Mucosa of stomach (tissue), 1 donor: ENCODE measurements around the gene IGFN1.

Source experiments
- H3K27me3 ChIP-seq: one replicate; pipeline ENCODE4 v1.7.0; 2013; ENCODE audit warnings: mild to moderate bottlenecking, low read length; ENCODE audit not compliant: control insufficient read depth, insufficient read depth
- H3K36me3 ChIP-seq: one replicate; pipeline ENCODE4 v1.7.0; 2013; ENCODE audit warnings: low read length; ENCODE audit not compliant: control insufficient read depth, insufficient read depth
- H3K4me1 ChIP-seq: one replicate; pipeline ENCODE4 v1.7.0; 2013; ENCODE audit warnings: mild to moderate bottlenecking, low read length; ENCODE audit not compliant: control insufficient read depth, insufficient read depth
- H3K4me3 ChIP-seq: one replicate; pipeline ENCODE4 v1.7.0; 2013; ENCODE audit warnings: low read length
- H3K9ac ChIP-seq: one replicate; pipeline ENCODE4 v1.7.0; 2013; ENCODE audit warnings: mild to moderate bottlenecking, low read length, moderate library complexity
- H3K9me3 ChIP-seq: one replicate; pipeline ENCODE4 v1.7.0; 2013; ENCODE audit warnings: mild to moderate bottlenecking, low read length, moderate library complexity; ENCODE audit not compliant: control insufficient read depth
- donor health status: Pancreatic carcinoma.

IGFN1 gene

DNA sequence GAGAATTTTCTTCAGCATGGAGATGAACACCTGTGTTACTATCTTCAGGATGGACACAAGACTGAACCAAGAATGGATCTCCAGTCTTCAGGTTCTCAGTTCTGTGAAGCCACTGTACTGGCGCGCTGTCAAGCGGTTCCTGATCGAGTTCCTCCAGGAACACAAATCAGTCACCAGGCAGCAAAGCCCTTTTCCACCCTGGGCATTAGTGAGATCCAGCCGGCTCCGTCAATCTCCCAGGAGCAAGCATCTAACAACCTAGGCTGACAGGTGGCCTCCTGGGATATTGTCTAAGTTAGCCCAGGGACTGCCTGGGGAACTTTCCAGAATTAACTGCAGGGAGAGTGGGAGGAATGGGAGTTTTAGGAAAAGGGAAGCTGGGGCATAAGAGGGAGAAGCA is 9.7 kb upstream of the IGFN1 start:
- Histone ChIP-seq H3K27me3 (peaks cover 7% of the 10 kb centered on the region), H3K4me1 (peaks cover 16% of the 10 kb centered on the region), H3K9ac (no peak overlapping the region), H3K4me3 (no peak overlapping the region), H3K9me3 (peaks cover 5% of the 10 kb centered on the region), H3K36me3 (no peaks in the 10 kb centered on the region)

GRCh38 chr1:201181323-201181722 is 9.3 kb upstream of the IGFN1 start:
- Histone ChIP-seq H3K27me3 (peaks cover 7% of the 10 kb centered on the region), H3K9ac (no peak overlapping the region), H3K36me3 (no peaks in the 10 kb centered on the region), H3K4me1 (peaks cover 12% of the 10 kb centered on the region), H3K4me3 (no peak overlapping the region), H3K9me3 (peaks cover 5% of the 10 kb centered on the region)

DNA sequence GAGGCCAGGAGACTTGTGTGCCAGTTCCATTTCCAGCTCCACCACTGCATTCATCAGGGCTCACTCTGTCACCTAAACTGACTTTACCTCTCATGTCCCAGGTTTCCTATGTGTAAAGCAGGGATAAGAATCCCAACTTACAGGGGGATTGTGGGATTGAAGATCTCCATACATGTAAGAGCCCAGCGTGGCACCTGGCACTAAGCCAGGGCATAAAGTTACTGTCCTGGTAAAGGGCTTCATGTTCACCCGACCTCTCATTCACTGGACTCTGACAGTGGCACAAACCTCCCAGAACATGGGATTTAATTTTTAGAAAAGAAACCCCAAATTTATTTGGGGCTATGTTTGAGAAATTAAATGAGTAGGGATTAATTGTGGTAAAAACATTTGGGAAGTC is 8.9 kb upstream of the IGFN1 start:
- no peaks in the 10 kb centered on the region for H3K36me3 ChIP-seq
- no peak overlapping the region for H3K9ac ChIP-seq
- H3K9me3 ChIP-seq: peaks cover 5% of the 10 kb centered on the region
- H3K27me3 ChIP-seq: peaks cover 7% of the 10 kb centered on the region
- H3K4me3 ChIP-seq: no peak overlapping the region
- peaks cover 8% of the 10 kb centered on the region for H3K4me1 ChIP-seq

- no peaks in the 10 kb centered on the region for H3K36me3 ChIP-seq
- peaks cover 7% of the 10 kb centered on the region for H3K27me3 ChIP-seq
- H3K9me3 ChIP-seq: peaks cover 5% of the 10 kb centered on the region
- no peaks in the 10 kb centered on the region for H3K4me1 ChIP-seq
- H3K9ac ChIP-seq: no peak overlapping the region
- no peak overlapping the region for H3K4me3 ChIP-seq
Observed at GRCh38 chr1:201183209-201183608, 7.4 kb upstream of the IGFN1 start.

GRCh38 chr1:201183753-201184152 is 6.9 kb upstream of the IGFN1 start:
- Histone ChIP-seq H3K36me3 (no peaks in the 10 kb centered on the region), H3K9me3 (peaks cover 4% of the 10 kb centered on the region), H3K27me3 (peaks cover 7% of the 10 kb centered on the region), H3K4me1 (no peaks in the 10 kb centered on the region), H3K9ac (no peak overlapping the region), H3K4me3 (no peak overlapping the region)

DNA sequence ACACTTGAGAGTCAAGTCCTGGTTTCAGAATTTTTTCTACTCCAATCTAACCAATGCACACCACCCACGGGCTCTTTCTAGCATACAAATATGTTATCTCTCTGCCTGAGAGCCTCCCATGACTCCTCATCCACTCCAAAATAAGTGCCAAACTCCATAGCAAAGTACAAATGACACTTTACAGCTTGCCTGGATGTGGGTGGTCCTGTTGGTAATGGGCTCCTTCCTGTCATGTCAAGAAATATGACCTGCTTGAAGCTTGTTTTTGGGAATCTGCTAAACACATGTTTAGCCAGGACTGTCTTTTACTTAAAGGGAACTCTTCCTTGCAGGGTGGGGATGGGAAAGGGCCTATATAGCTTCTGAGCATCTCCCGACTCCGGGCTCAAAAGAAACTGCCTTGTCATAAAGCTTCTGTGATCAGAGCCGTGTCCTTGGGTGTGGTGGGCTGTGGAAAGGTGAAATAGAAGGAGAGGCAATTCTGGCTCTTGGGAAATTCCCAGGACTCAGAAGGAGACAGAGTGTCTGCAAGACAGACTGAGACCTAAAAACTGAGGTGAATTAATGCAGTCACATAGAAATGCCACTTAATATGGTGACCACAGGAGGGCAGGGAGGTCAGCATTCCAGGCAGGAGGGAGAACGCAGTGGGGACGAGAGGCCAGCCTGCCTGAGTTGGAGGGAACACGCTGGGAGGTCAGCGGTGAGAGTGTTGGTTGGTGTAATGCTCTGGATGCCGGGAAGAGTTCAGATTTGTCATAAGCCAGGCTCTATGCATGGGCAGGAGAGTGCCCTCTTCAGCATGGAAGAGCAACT is 6.1 kb upstream of the IGFN1 start:
- H3K4me3 ChIP-seq: no peak overlapping the region
- H3K4me1 ChIP-seq: no peaks in the 10 kb centered on the region
- H3K27me3 ChIP-seq: peaks cover 11% of the 10 kb centered on the region
- no peak overlapping the region for H3K9ac ChIP-seq
- H3K9me3 ChIP-seq: no peaks in the 10 kb centered on the region
- H3K36me3 ChIP-seq: no peaks in the 10 kb centered on the region

DNA sequence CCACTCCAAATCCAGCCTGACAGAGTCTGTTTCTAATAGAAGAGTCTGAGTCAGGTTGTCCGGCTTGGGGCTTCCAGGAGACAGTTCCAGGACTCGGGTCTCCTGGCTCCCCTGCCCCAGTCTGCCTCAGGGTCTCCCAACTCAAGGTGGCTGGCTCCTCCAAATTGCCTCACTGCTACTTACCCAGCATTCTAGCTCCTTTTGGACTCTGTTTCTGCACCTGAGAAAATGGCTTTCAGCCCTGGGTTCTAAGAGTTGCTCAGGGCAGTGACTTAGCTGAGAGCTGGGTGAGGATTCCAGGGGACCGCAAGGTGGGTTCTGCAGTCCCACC is 5.5 kb upstream of the IGFN1 start:
- Histone ChIP-seq H3K27me3 (peaks cover 17% of the 10 kb centered on the region), H3K4me1 (no peaks in the 10 kb centered on the region), H3K36me3 (no peaks in the 10 kb centered on the region), H3K4me3 (no peak overlapping the region), H3K9me3 (no peaks in the 10 kb centered on the region), H3K9ac (no peak overlapping the region)

DNA sequence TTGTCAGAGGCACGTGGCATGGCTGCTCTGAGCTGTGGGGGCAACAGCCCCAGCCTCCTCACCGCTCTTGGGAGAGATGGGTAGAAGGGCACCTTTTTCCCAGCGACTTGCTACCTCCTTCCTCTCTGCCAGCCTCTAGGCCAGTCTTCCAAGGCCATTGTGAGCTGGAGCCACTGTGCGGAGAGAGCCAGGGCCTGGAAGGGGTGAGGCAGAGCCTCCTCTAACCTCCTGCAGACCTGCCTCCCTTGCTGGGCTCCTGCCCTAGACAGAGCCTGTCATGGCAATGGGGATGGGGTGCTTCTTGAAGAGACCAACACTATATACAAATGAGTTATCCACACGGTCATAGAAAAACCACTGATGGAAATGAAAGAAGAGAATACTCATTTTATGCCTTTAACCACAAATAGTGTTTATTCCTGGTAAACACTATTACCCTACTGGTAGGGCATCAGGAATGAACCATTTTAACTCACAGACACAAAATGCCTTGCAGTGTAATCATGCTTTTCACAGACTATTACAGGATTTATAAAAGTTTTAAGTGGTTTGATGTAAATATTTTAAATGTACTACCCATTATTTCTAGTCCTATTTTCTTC is 5.0 kb upstream of the IGFN1 start:
- Histone ChIP-seq H3K9ac (no peak overlapping the region), H3K9me3 (no peaks in the 10 kb centered on the region), H3K4me3 (no peak overlapping the region)

DNA sequence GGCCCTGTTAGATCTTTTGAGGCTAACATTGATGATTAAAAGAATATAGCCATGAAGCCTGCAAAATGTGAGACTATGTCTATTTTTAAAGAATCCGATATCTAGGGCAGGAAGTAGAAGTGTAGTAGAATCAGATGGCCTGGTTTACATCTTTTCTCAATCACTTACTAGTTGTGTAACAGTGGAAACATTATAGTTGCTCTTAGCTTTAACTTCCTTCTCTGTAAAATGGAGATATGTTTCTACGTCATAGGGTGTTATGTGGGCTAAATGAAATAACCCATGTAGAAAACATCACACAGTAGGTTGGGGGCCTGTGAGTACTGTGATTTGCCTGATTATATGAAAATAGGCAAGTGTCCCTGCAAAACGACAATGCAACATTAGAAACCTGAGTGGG is 4.4 kb upstream of the IGFN1 start:
- H3K27me3 ChIP-seq: peaks cover 23% of the 10 kb centered on the region
- H3K36me3 ChIP-seq: no peaks in the 10 kb centered on the region
- no peaks in the 10 kb centered on the region for H3K9me3 ChIP-seq
- H3K9ac ChIP-seq: no peak overlapping the region
- H3K4me1 ChIP-seq: no peaks in the 10 kb centered on the region
- no peak overlapping the region for H3K4me3 ChIP-seq

More for the DNA sequence above, 5.0 kb upstream of the IGFN1 start:
- Histone ChIP-seq H3K27me3 (peaks cover 20% of the 10 kb centered on the region), H3K36me3 (no peaks in the 10 kb centered on the region), H3K4me1 (no peaks in the 10 kb centered on the region)

DNA sequence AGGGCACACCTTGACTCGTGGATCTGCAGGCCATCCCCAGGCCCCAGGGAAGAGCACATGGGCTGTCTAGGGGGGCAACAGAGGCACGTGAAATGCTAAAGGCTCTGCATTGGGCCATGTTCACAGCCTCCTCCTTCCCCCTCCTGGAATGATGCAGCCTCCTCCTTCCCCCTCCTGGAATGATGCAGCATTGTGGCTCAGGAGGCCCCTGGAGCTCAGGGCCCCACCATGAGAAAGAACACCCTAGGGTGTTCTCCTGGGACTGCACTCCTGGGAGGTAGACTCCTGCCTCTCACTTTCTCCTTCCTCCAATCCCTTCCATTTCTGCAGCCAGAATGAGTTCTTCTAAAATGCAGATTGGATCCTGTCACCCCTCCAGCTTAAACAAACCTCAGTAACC is 1.5 kb upstream of the IGFN1 start:
- H3K36me3 ChIP-seq: no peaks in the 10 kb centered on the region
- H3K9ac ChIP-seq: no peak overlapping the region
- peaks cover 28% of the 10 kb centered on the region for H3K27me3 ChIP-seq
- H3K4me1 ChIP-seq: no peaks in the 10 kb centered on the region
- H3K4me3 ChIP-seq: no peak overlapping the region
- no peaks in the 10 kb centered on the region for H3K9me3 ChIP-seq

- H3K4me1 ChIP-seq: no peaks in the 10 kb centered on the region
- no peak overlapping the region for H3K4me3 ChIP-seq
- no peaks in the 10 kb centered on the region for H3K9me3 ChIP-seq
- no peaks in the 10 kb centered on the region for H3K36me3 ChIP-seq
- no peak overlapping the region for H3K9ac ChIP-seq
- H3K27me3 ChIP-seq: peaks cover 24% of the 10 kb centered on the region
Observed at GRCh38 chr1:201190005-201190404, 619 bp upstream of the IGFN1 start.

- H3K9me3 ChIP-seq: no peaks in the 10 kb centered on the region
- no peak overlapping the region for H3K4me3 ChIP-seq
- H3K36me3 ChIP-seq: no peaks in the 10 kb centered on the region
- H3K27me3 ChIP-seq: peaks cover 24% of the 10 kb centered on the region
- H3K9ac ChIP-seq: no peak overlapping the region
- no peaks in the 10 kb centered on the region for H3K4me1 ChIP-seq
Observed at GRCh38 chr1:201191653-201192260, 1.1 kb downstream of the IGFN1 start.
